GM19328 (cell line): ENCODE data around the gene ZNF554.
"Not testable (repeated sequence)": the region's sequence is repeated elsewhere in the genome, so short reads cannot be mapped to it uniquely, and the experiment has no call there.

Source experiments
- ATAC-seq: cut with Tn5 transposase; IDR thresholded peaks from one replicate; pipeline ENCODE4 v1.9.1; 2021; ENCODE audit warnings: mild to moderate bottlenecking, moderate library complexity; ENCODE audit not compliant: unreplicated experiment

The ZNF554 gene

GRCh38 chr19:2790557-2791271, 29.0 kb upstream of the ZNF554 start:
- no peak for ATAC-seq

GRCh38 chr19:2791440-2791839, 28.2 kb upstream of the ZNF554 start:
- no peak for ATAC-seq

- ATAC-seq: no peak
Observed at GRCh38 chr19:2791876-2792275, 27.8 kb upstream of the ZNF554 start.

GRCh38 chr19:2792666-2793065, 27.0 kb upstream of the ZNF554 start:
- ATAC-seq: not testable (repeated sequence)

GRCh38 chr19:2793126-2793525, 26.5 kb upstream of the ZNF554 start:
- no peak for ATAC-seq

- no peak for ATAC-seq
Observed at GRCh38 chr19:2793577-2793976, 26.1 kb upstream of the ZNF554 start.

GRCh38 chr19:2795827-2796658, 23.6 kb upstream of the ZNF554 start:
- ATAC-seq: no peak

GRCh38 chr19:2796659-2797266, 22.9 kb upstream of the ZNF554 start:
- no peak for ATAC-seq

GRCh38 chr19:2797280-2797679, 22.4 kb upstream of the ZNF554 start:
- ATAC-seq: no peak

- ATAC-seq: no peak
Observed at GRCh38 chr19:2798158-2798685, 21.4 kb upstream of the ZNF554 start.

- ATAC-seq: no peak
Observed at GRCh38 chr19:2798733-2799132, 20.9 kb upstream of the ZNF554 start.

GRCh38 chr19:2799273-2800020, 20.2 kb upstream of the ZNF554 start:
- no peak for ATAC-seq

- ATAC-seq: no peak
Observed at GRCh38 chr19:2800506-2800905, 19.2 kb upstream of the ZNF554 start.

GRCh38 chr19:2802826-2803225, 16.8 kb upstream of the ZNF554 start:
- ATAC-seq: no peak

GRCh38 chr19:2803486-2804155, 16.0 kb upstream of the ZNF554 start:
- ATAC-seq: no peak

GRCh38 chr19:2804156-2805004, 15.3 kb upstream of the ZNF554 start:
- ATAC-seq: no peak

GRCh38 chr19:2805261-2805900, 14.3 kb upstream of the ZNF554 start:
- ATAC-seq: no peak

GRCh38 chr19:2805991-2806649, 13.5 kb upstream of the ZNF554 start:
- no peak for ATAC-seq
